Spinal cord (tissue), 10 donors: ENCODE data around the gene SRPK2. TPM values are rescaled to one million over a fixed set of nuclear protein-coding genes. Genes with fewer than 3 reads are reported as not detected.
A peak's percentile ranks its signal among the peaks of the same experiment; 100 is the strongest.

Experiments
- DNase-seq, 6 donors: peaks; one replicate each; pipeline versions ENCODE4 v3.0.0 to v3.0.0-alpha.2; 2013 to 2015; ENCODE audit warnings: low spot score in 6 of 6, low read depth in 4 of 6
- H3K27ac ChIP-seq: one replicate; pipeline ENCODE4 v1.5.1; 2013; ENCODE audit warnings: low read depth, low read length, control low read depth
- H3K27me3 ChIP-seq: one replicate; pipeline ENCODE4 v1.6.1; 2013; ENCODE audit warnings: low read length; ENCODE audit not compliant: control insufficient read depth, insufficient read depth
- H3K36me3 ChIP-seq: one replicate; pipeline ENCODE4 v1.6.1; 2013; ENCODE audit warnings: low read length; ENCODE audit not compliant: control insufficient read depth, insufficient read depth
- H3K4me1 ChIP-seq: one replicate; pipeline ENCODE4 v1.6.1; 2013; ENCODE audit warnings: low read length; ENCODE audit not compliant: control insufficient read depth, insufficient read depth
- H3K4me3 ChIP-seq: one replicate; pipeline ENCODE4 v1.5.1; 2013; ENCODE audit warnings: low read depth, low read length, control low read depth
- H3K9me3 ChIP-seq: one replicate; pipeline ENCODE4 v1.6.1; 2013; ENCODE audit warnings: low read length; ENCODE audit not compliant: control insufficient read depth, insufficient read depth
- WGBS: methylation state at CpG from one replicate; pipeline ENCODE4 v1.1.5; 2013; ENCODE audit warnings: missing lambda C conversion rate; ENCODE audit not compliant: insufficient coverage; 5-methylcytosine and 5-hydroxymethylcytosine counted together
- polyA plus RNA-seq, 2 donors: library from polyadenylated mRNA; unstranded; fragments of 120-200 nt; gene quantifications; one replicate each; pipeline ENCODE4 v1.2.1, GENCODE V29; 2013; ENCODE audit not compliant: insufficient read length in 2 of 2
- total RNA-seq, 2 donors: library from RNA; depleted of rRNA in 1 of 2; stranded (reverse); fragments of 120-200 nt in 1 of 2; fragments of >200 nt in 1 of 2; gene quantifications; one replicate each; pipeline versions ENCODE4 v1.2.3 to v1.2.4, GENCODE V29; 2013 to 2014
- donor health status: healthy.

The SRPK2 gene
- total and polyA plus RNA-seq, 4 donors = 79.8 to 252 (median 126) TPM

- H3K27ac ChIP-seq = no peak overlapping the region
- H3K27me3 ChIP-seq = no peaks in the 10 kb centered on the region
- peaks cover 7% of the 10 kb centered on the region for H3K36me3 ChIP-seq
- H3K9me3 ChIP-seq = no peaks in the 10 kb centered on the region
- H3K4me3 ChIP-seq = no peak overlapping the region
- WGBS = 80% methylated on average over 2 of the region's 2 CpGs
- H3K4me1 ChIP-seq = no peaks in the 10 kb centered on the region
- no peak for DNase-seq
Observed at GRCh38 chr7:105154084-105154483, 234.6 kb downstream of the SRPK2 start.

- Histone ChIP-seq H3K27ac (no peak overlapping the region), H3K27me3 (no peaks in the 10 kb centered on the region), H3K4me1 (no peaks in the 10 kb centered on the region), H3K4me3 (no peak overlapping the region), H3K36me3 (peaks cover 7% of the 10 kb centered on the region), H3K9me3 (no peaks in the 10 kb centered on the region)
- DNase-seq = no peak
- WGBS = 100% methylated on average over 1 of the region's 6 CpGs
Observed at GRCh38 chr7:105153531-105153930, 235.2 kb downstream of the SRPK2 start.

- Histone ChIP-seq H3K4me3 (no peak overlapping the region), H3K9me3 (no peaks in the 10 kb centered on the region), H3K27me3 (no peaks in the 10 kb centered on the region), H3K4me1 (no peaks in the 10 kb centered on the region), H3K27ac (no peak overlapping the region), H3K36me3 (peaks cover 7% of the 10 kb centered on the region)
- no CpG with 5 or more reads among the region's 3 CpGs for WGBS
- DNase-seq = peak in 1 of 6 donors; percentile 46
Observed at GRCh38 chr7:105151152-105151551, 237.6 kb downstream of the SRPK2 start.

- Histone ChIP-seq H3K9me3 (no peaks in the 10 kb centered on the region), H3K4me3 (no peak overlapping the region), H3K4me1 (no peaks in the 10 kb centered on the region), H3K27ac (no peak overlapping the region), H3K27me3 (no peaks in the 10 kb centered on the region), H3K36me3 (peaks cover 7% of the 10 kb centered on the region)
- DNase-seq = no peak
- no CpG with 5 or more reads among the region's 3 CpGs for WGBS
Observed at GRCh38 chr7:105149827-105150226, 238.9 kb downstream of the SRPK2 start.

- Histone ChIP-seq H3K27me3 (no peaks in the 10 kb centered on the region), H3K4me1 (no peaks in the 10 kb centered on the region), H3K27ac (no peak overlapping the region), H3K9me3 (no peaks in the 10 kb centered on the region), H3K4me3 (no peak overlapping the region), H3K36me3 (peaks cover 7% of the 10 kb centered on the region)
- DNase-seq = peak; percentile 12 to 84 (median 28)
- 17% methylated on average over 5 of the region's 6 CpGs for WGBS
Observed at GRCh38 chr7:105141068-105141467, 247.7 kb downstream of the SRPK2 start.

DNA sequence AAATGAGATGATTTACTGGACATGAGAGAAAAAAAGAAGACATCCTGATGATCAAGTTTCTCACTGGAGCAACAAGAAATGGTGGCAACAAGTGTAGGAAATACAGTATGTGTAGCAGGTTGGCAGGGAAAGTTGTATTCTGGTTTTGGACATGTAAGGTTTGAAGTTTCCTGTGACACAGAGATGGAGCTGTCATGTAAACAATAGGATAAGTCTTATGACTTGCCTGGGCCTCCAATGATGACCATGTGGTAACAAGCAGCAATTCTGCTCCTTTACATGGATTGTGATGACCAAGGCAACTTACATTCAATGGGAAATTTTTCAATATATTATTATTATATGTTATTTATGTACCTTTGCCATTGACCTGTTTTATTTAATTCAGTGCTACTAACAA is 249.3 kb downstream of the SRPK2 start:
- DNase-seq = no peak
- Histone ChIP-seq H3K4me3 (no peak overlapping the region), H3K36me3 (peaks cover 7% of the 10 kb centered on the region), H3K27ac (no peak overlapping the region), H3K27me3 (no peaks in the 10 kb centered on the region), H3K9me3 (no peaks in the 10 kb centered on the region), H3K4me1 (peaks cover 3% of the 10 kb centered on the region)

GRCh38 chr7:105137898-105138297 is 250.8 kb downstream of the SRPK2 start:
- DNase-seq = no peak
- H3K4me1 ChIP-seq = peaks cover 3% of the 10 kb centered on the region
- H3K4me3 ChIP-seq = no peak overlapping the region
- no peaks in the 10 kb centered on the region for H3K27me3 ChIP-seq
- H3K27ac ChIP-seq = no peak overlapping the region
- WGBS = no CpG with 5 or more reads among the region's 4 CpGs
- no peaks in the 10 kb centered on the region for H3K9me3 ChIP-seq
- peaks cover 9% of the 10 kb centered on the region for H3K36me3 ChIP-seq

- Histone ChIP-seq H3K4me1 (peaks cover 14% of the 10 kb centered on the region), H3K36me3 (peaks cover 16% of the 10 kb centered on the region), H3K9me3 (no peaks in the 10 kb centered on the region), H3K27me3 (no peaks in the 10 kb centered on the region), H3K27ac (no peak overlapping the region), H3K4me3 (no peak overlapping the region)
- no peak for DNase-seq
- 65% methylated on average over 3 of the region's 3 CpGs for WGBS
Observed at GRCh38 chr7:105136221-105136620, 252.5 kb downstream of the SRPK2 start.

DNA sequence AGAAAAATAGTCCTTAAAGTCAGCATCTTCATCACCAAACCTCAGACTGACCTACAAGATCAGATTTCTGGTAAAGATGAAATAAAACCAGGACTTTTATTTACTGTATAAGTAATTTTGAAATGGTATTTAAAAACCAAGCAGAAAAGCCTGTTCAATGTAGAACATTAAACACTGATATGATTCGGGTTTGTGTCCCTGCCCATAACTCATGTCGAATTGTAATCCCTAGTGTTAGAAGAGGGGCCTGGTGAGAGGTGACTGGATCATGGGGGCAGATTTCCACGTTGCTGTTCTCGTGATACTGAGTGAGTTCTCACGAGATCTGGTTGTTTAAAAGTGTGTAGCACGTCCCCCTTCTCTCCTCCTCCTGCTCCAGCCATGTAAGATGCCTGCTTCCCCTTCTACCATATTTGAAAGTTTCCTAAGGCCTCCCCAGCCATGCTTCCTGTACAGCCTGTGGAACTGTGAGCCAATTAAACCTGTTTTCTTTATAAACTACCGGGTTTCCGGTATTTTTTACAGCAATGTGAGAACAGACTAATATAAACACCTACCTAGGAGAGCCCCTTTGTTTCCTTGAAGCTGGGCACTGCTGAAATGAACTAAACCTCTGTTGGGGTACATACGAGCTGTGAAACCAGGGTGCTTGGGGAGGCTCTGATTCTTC is 254.6 kb downstream of the SRPK2 start:
- Histone ChIP-seq H3K4me3 (no peak overlapping the region), H3K9me3 (no peaks in the 10 kb centered on the region), H3K4me1 (peaks cover 14% of the 10 kb centered on the region), H3K27ac (no peak overlapping the region), H3K36me3 (peaks cover 18% of the 10 kb centered on the region), H3K27me3 (no peaks in the 10 kb centered on the region)
- no peak for DNase-seq
- 97% methylated on average over 4 of the region's 9 CpGs for WGBS

GRCh38 chr7:105133358-105133757 is 255.4 kb downstream of the SRPK2 start:
- no peak for DNase-seq
- no peaks in the 10 kb centered on the region for H3K27me3 ChIP-seq
- H3K4me3 ChIP-seq = no peak overlapping the region
- peaks cover 16% of the 10 kb centered on the region for H3K36me3 ChIP-seq
- H3K27ac ChIP-seq = no peak overlapping the region
- no peaks in the 10 kb centered on the region for H3K9me3 ChIP-seq
- WGBS = 86% methylated on average over 6 of the region's 7 CpGs
- H3K4me1 ChIP-seq = peaks cover 14% of the 10 kb centered on the region
